ENCODE results near the gene LGR4. TPM values are rescaled to one million over a fixed set of nuclear protein-coding genes. Genes with fewer than 3 reads are reported as not detected.
"Not testable (repeated sequence)": the region's sequence is repeated elsewhere in the genome, so short reads cannot be mapped to it uniquely, and the experiment has no call there.

Gene LGR4
- total and polyA plus RNA-seq, 2 donors from 2014 or later = 22.7 to 109 TPM

GRCh38 chr11:27330633-27331270 lies 141.8 kb downstream of the LGR4 start:
- no peak overlapping the region for H3K4me3 ChIP-seq (ENCODE audit: low read length in 3 of 3)
- no peaks in the 10 kb centered on the region for H3K4me1 ChIP-seq (ENCODE audit: control insufficient read depth in 2 of 3, insufficient read depth in 2 of 3, low read depth in 1 of 3, low read length in 3 of 3)
- no peaks in the 10 kb centered on the region for H3K27me3 ChIP-seq (ENCODE audit: control insufficient read depth, insufficient read depth, low read length)
- DNase-seq (no peak), FAIRE-seq (no peak)
- H3K9ac ChIP-seq (ENCODE audit: low read length in 3 of 3) = no peak overlapping the region
- H3K36me3 ChIP-seq (ENCODE audit: control insufficient read depth in 2 of 3, insufficient read depth in 3 of 3, low read length in 3 of 3) = no peaks in the 10 kb centered on the region
- intact Hi-C loops (cut with DNase I) = no loop called here
- H3K27ac ChIP-seq (ENCODE audit: low read depth in 2 of 2, low read length in 2 of 2) = no peak overlapping the region
- H3K9me3 ChIP-seq (ENCODE audit: control insufficient read depth in 2 of 3, insufficient read depth in 1 of 3, low read length in 3 of 3) = no peaks in the 10 kb centered on the region
- TF ChIP-seq, protein P1, sequence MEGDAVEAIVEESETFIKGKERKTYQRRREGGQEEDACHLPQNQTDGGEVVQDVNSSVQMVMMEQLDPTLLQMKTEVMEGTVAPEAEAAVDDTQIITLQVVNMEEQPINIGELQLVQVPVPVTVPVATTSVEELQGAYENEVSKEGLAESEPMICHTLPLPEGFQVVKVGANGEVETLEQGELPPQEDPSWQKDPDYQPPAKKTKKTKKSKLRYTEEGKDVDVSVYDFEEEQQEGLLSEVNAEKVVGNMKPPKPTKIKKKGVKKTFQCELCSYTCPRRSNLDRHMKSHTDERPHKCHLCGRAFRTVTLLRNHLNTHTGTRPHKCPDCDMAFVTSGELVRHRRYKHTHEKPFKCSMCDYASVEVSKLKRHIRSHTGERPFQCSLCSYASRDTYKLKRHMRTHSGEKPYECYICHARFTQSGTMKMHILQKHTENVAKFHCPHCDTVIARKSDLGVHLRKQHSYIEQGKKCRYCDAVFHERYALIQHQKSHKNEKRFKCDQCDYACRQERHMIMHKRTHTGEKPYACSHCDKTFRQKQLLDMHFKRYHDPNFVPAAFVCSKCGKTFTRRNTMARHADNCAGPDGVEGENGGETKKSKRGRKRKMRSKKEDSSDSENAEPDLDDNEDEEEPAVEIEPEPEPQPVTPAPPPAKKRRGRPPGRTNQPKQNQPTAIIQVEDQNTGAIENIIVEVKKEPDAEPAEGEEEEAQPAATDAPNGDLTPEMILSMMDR (IDR thresholded peaks at IDR 0.05; ENCODE audit: borderline replicate concordance, extremely low read depth, insufficient read depth) = no peak

- DNase-seq (no peak), FAIRE-seq (no peak)
- Histone ChIP-seq H3K4me3 (ENCODE audit: low read length in 3 of 3) (no peak overlapping the region), H3K9ac (ENCODE audit: low read length in 3 of 3) (no peak overlapping the region), H3K36me3 (ENCODE audit: control insufficient read depth in 2 of 3, insufficient read depth in 3 of 3, low read length in 3 of 3) (no peaks in the 10 kb centered on the region), H3K27me3 (ENCODE audit: control insufficient read depth, insufficient read depth, low read length) (no peaks in the 10 kb centered on the region), H3K4me1 (ENCODE audit: control insufficient read depth in 2 of 3, insufficient read depth in 2 of 3, low read depth in 1 of 3, low read length in 3 of 3) (no peaks in the 10 kb centered on the region), H3K27ac (ENCODE audit: low read depth in 2 of 2, low read length in 2 of 2) (no peak overlapping the region), H3K9me3 (ENCODE audit: control insufficient read depth in 2 of 3, insufficient read depth in 1 of 3, low read length in 3 of 3) (no peaks in the 10 kb centered on the region)
- TF ChIP-seq, protein P1 (IDR thresholded peaks at IDR 0.05; ENCODE audit: borderline replicate concordance, extremely low read depth, insufficient read depth) = no peak
- intact Hi-C loops (cut with DNase I) = no loop called here
These were observed 142.5 kb downstream of the LGR4 start for GRCh38 chr11:27329867-27330632.

GRCh38 chr11:27328614-27329013 lies 144.0 kb downstream of the LGR4 start:
- H3K9ac ChIP-seq (ENCODE audit: low read length in 3 of 3) = no peak overlapping the region
- no peaks in the 10 kb centered on the region for H3K4me1 ChIP-seq (ENCODE audit: control insufficient read depth in 2 of 3, insufficient read depth in 2 of 3, low read depth in 1 of 3, low read length in 3 of 3)
- intact Hi-C loops (cut with DNase I) = no loop called here
- no peak overlapping the region for H3K27ac ChIP-seq (ENCODE audit: low read depth in 2 of 2, low read length in 2 of 2)
- TF ChIP-seq, protein P1 (IDR thresholded peaks at IDR 0.05; ENCODE audit: borderline replicate concordance, extremely low read depth, insufficient read depth) = no peak
- H3K27me3 ChIP-seq (ENCODE audit: control insufficient read depth, insufficient read depth, low read length) = no peaks in the 10 kb centered on the region
- no peaks in the 10 kb centered on the region for H3K9me3 ChIP-seq (ENCODE audit: control insufficient read depth in 2 of 3, insufficient read depth in 1 of 3, low read length in 3 of 3)
- H3K4me3 ChIP-seq (ENCODE audit: low read length in 3 of 3) = no peak overlapping the region
- DNase-seq (peak in 2 of 5 donors; percentile 15 to 34), FAIRE-seq (no peak)
- H3K36me3 ChIP-seq (ENCODE audit: control insufficient read depth in 2 of 3, insufficient read depth in 3 of 3, low read length in 3 of 3) = no peaks in the 10 kb centered on the region

DNA sequence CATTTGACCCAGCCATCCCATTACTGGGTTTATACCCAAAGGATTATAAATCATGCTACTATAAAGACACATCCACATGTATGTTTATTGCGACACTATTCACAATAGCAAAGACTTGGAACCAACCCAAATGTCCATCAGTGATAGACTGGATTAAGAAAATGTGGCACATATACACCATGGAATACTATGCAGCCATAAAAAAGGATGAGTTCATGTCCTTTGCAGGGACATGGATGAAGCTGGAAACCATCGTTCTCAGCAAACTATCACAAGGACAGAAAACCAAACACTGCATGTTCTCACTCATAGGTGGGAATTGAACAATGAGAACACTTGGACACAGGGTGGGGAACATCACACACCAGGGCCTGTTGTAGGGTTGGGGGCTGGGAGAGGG lies 145.5 kb downstream of the LGR4 start:
- H3K9ac ChIP-seq (ENCODE audit: low read length in 3 of 3); DNase-seq; H3K36me3 ChIP-seq (ENCODE audit: control insufficient read depth in 2 of 3, insufficient read depth in 3 of 3, low read length in 3 of 3); H3K27me3 ChIP-seq (ENCODE audit: control insufficient read depth, insufficient read depth, low read length); H3K9me3 ChIP-seq (ENCODE audit: control insufficient read depth in 2 of 3, insufficient read depth in 1 of 3, low read length in 3 of 3); H3K4me3 ChIP-seq (ENCODE audit: low read length in 3 of 3); FAIRE-seq; intact Hi-C loops (cut with DNase I); H3K4me1 ChIP-seq (ENCODE audit: control insufficient read depth in 2 of 3, insufficient read depth in 2 of 3, low read depth in 1 of 3, low read length in 3 of 3); H3K27ac ChIP-seq (ENCODE audit: low read depth in 2 of 2, low read length in 2 of 2): not testable (repeated sequence)

DNA sequence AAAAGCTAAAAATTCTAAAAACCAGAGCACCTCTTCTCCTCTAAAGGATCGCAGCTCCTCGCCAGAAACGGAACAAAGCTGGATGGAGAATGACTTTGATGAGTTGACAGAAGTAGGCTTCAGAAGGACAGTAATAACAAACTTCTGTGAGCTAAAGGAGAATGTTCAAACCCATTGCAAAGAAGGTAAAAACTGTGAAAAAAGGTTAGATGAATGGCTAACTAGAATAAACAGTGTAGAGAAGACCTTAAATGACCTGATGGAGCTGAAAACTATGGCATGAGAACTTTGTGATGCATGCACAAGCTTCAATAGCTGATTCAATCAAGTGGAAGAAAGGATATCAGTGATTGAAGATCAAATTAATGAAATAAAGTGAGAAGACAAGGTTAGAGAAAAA lies 150.4 kb downstream of the LGR4 start:
- H3K27me3 ChIP-seq (ENCODE audit: control insufficient read depth, insufficient read depth, low read length); DNase-seq; H3K36me3 ChIP-seq (ENCODE audit: control insufficient read depth in 2 of 3, insufficient read depth in 3 of 3, low read length in 3 of 3); H3K9ac ChIP-seq (ENCODE audit: low read length in 3 of 3); H3K27ac ChIP-seq (ENCODE audit: low read depth in 2 of 2, low read length in 2 of 2); intact Hi-C loops (cut with DNase I); H3K4me1 ChIP-seq (ENCODE audit: control insufficient read depth in 2 of 3, insufficient read depth in 2 of 3, low read depth in 1 of 3, low read length in 3 of 3); H3K4me3 ChIP-seq (ENCODE audit: low read length in 3 of 3); H3K9me3 ChIP-seq (ENCODE audit: control insufficient read depth in 2 of 3, insufficient read depth in 1 of 3, low read length in 3 of 3); FAIRE-seq: not testable (repeated sequence)

GRCh38 chr11:27321340-27321739 lies 151.2 kb downstream of the LGR4 start:
- H3K36me3 ChIP-seq (ENCODE audit: control insufficient read depth in 2 of 3, insufficient read depth in 3 of 3, low read length in 3 of 3); H3K4me1 ChIP-seq (ENCODE audit: control insufficient read depth in 2 of 3, insufficient read depth in 2 of 3, low read depth in 1 of 3, low read length in 3 of 3); H3K9me3 ChIP-seq (ENCODE audit: control insufficient read depth in 2 of 3, insufficient read depth in 1 of 3, low read length in 3 of 3); H3K9ac ChIP-seq (ENCODE audit: low read length in 3 of 3); FAIRE-seq; H3K4me3 ChIP-seq (ENCODE audit: low read length in 3 of 3); H3K27ac ChIP-seq (ENCODE audit: low read depth in 2 of 2, low read length in 2 of 2); DNase-seq; intact Hi-C loops (cut with DNase I); H3K27me3 ChIP-seq (ENCODE audit: control insufficient read depth, insufficient read depth, low read length): not testable (repeated sequence)

Measured in kidney (tissue), 14 donors.